T47D (cell line): Measurements from ENCODE around the gene ICE1.
"Not testable (repeated sequence)": the region's sequence is repeated elsewhere in the genome, so short reads cannot be mapped to it uniquely, and the experiment has no call there.

Experiments
- DNase-seq, 2 experiments: peaks; one replicate each; pipeline versions ENCODE4 v3.0.0 to v3.0.0-alpha.2; 2011 to 2012; ENCODE audit warnings: low read depth in 1 of 2, low spot score in 1 of 2
- JUND ChIP-seq: IDR thresholded peaks from 2 replicates; pipeline ENCODE4 v1.6.1; 2012; ENCODE audit warnings: low read depth
- in situ Hi-C: cut with HindIII; loops from 2 replicates; pipeline ENCODE4 v1.10.0; 2016; ENCODE audit warnings: low sequenced_read_pairs, low pct_unique_long_range_greater_than_20kb

The ICE1 gene

DNA sequence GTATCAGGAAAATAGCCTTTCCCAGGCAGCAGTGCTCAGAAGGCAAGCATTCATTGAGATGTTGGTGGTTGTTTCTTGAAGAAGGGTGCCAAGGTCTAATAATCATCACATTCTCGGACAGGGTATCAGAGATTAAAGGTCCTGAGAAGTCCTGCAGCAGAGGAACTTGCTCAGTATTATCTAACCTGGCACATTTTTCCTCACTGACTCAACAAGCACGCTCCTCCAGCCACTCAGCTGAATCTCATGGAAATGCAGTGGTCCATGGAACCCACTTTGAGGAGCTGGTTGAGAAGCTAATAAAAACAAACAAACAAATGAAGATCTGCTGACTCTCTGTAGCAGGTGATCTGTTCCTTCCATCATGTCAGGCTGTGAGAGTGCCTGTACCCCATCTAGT, 35.3 kb upstream of the ICE1 start:
- DNase-seq = no peak
- no peak for TF ChIP-seq JUND
- in situ Hi-C loops = no loop called here

DNA sequence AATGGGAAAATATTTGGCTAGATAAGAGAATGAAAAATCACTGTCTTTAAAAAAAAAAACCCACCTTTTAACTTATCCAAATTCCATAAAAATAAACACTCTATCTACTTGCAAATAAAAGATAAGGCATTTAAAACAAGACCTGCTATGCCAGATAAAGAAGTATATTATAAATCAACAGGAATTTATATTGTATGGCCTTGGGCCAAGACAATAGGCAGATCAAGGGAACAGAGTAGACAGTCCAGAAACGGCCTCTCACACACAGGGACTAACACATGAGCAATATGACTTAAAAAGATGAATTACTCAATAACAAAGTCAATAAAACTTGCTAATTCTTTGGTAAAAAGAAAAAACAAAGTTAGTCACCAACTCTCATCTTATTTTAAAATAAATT, 34.7 kb upstream of the ICE1 start:
- no peak for DNase-seq
- no peak for TF ChIP-seq JUND
- in situ Hi-C loops = no loop called here

DNA sequence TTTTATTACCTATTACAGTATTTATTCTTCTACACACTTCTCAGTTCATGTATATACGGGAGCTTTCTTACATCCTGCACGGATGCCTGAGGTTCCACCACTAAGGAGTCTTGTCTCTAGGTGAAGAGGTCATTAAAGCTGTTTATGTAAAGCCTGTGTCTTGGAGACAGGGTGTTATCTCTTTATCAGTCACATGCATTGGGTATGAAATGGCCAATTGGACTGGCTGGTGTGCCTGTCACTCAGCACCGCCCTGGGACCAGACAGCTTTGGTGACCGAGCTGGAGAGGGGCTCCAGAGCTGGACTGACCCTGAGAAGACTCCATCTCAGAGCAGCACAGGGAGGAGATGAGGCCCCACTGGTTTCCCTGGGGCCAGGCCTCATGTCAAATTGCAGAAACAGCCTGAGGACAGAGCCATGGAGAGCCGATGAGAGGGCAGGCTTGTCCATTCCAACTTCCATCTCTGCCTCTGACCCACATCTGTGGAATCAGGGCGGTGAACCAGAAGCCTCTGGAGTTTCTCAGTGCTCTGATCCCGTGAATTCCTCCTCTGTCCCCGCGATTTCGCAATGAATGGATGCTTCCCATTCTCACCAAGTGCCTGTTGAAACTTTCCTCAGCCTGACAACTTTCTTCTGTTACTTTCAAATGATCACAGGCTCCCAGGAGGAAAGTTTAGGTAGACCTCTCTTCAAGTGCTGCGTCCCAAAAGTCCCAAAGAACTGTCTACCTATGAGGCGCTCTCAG, 32.2 kb upstream of the ICE1 start:
- in situ Hi-C loops, DNase-seq: not testable (repeated sequence)

DNA sequence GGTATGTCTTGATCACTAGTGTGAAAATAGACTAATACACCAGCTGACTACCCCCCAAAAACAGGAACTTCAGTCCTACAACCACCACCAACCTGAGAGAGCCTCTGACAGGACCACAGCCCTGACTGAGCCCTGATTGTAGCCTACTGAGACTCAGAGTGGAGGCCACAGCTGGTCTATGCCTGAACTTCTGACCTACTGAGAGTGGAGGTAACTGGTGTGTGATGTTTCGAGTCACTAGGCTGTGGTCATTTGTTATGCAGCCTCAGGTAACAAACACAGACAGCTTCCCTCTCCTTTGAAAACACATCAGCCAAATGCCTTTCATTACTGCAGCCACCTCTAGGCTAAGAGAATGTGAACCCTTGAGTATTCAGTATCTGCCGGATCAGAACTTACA, 30.0 kb upstream of the ICE1 start:
- in situ Hi-C loops, DNase-seq: not testable (repeated sequence)

DNA sequence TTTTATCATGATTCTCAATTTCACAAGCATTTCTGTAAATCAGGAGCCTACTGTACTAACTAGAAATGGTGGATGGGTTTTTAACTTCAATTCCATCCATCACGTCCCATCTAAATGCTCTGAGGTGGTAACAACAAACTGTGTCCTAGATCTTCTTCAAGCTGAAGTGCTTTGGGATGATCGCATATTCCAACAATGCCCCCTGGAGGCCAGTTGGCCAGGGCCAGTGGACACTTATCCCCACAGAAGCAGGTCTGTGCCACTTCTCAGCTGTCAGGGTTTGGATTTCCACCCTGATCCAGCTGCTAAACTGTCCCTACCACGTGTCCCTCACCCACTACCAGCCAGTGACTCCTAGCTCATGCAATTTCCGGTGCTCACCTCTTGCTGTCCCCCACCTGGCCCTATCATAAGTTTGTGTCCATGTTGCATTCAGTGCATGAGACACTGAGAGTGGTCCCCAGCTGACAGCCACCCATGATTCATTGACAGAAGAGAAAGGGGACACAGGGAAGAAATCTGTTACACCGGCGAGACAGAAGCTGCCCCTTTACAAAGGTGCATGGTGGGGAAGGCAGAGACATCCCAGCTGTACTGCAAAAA, 28.0 kb upstream of the ICE1 start:
- peak in 1 of 2 experiments; percentile 64 for DNase-seq
- in situ Hi-C loops = not testable (repeated sequence)

DNA sequence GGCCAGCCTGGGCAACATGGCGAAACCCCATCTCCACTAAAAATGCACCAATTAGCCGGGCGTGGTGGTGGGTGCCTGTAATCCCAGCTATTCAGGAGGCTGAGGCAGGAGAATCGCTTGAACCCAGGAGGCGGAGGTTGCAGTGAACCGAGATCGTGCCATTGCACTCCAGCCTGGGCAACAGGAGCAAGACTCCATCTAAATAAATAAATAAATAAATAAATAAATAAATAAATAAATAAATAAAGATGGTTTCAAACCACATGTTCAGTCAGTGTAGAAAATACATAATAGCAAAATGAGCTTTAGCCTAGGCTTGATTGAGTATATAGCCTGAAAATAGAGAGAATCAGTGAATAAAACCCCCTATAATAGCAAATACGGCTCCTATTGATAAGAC, 27.4 kb upstream of the ICE1 start:
- DNase-seq, in situ Hi-C loops: not testable (repeated sequence)

DNA sequence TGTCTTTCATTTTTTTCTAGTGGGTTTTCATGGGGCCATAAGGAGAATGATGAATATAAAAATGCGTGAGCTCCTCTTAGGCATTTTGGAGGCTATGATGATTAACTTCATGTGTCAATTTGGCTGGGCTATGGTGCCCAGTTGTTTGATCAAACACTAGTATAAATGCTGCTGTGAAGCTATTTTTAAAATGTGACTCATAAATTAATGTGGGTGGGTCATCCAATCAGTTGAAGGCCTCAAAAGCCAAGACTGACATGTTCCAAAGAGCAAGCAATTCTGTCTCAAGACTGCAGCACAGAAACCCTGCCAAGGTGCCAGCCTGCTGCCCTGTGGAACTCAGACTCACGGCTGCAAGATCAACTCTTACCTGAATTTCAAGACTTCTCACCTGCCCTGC, 24.4 kb upstream of the ICE1 start:
- in situ Hi-C loops = no loop called here
- no peak for TF ChIP-seq JUND
- DNase-seq = no peak

DNA sequence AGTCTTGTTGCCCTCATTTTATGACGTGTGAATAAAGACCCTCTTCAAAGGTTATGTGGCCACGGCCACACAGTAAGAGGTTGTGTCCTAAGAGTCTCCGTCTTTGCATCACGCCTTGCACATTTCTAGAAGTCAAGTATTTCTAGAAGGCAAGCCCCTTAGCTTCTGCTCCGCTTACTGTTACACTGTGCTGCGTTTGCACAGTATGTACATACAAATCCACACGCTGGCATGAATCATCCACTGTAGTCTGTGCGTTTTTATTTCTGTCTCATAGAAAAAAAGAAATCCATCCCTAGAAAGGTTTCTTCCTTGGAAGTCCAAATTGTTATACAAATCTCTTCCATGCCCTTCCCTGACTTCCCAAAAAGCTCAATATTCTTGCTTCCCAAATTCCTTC, 21.4 kb upstream of the ICE1 start:
- in situ Hi-C loops = no loop called here
- no peak for TF ChIP-seq JUND
- DNase-seq = no peak

DNA sequence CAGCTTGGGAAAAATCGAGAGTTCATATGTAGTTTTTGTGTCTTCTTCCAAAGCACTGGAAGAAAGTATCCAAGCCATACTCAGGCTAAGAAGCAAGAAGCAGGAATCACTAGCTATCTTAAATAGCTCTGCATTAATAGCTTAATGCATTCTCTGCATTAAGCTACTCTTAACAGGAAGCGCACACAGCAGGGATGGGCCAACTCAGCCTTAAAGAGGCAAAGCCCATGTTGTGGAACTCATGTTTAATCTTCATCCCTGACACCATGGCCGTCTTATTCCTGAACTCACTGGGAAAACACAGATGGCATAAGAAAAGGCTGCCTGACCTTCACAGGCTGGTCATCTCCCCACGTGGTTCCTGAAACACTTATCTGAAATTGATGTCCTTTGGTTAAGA, 18.7 kb upstream of the ICE1 start:
- TF ChIP-seq JUND = no peak
- DNase-seq = no peak
- in situ Hi-C loops = no loop called here

DNA sequence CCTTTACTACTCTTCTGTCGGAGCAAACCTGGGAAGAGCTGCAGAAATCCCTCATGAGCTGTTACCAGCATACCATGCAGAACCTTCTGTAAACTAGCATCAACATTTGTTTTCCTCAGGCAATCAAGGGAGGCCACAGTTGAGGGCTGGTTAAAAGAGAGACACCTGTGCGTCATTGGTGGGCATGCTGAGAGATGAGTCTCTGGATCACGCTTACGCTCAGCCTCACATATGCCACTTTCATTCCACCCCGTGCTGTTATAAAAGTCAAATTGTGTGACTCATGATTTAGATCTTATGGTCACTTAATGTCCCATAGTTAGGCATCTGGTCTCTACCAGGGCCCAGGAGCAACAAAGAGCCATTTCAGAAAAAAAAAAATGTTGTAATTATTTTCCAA, 18.1 kb upstream of the ICE1 start:
- TF ChIP-seq JUND = no peak
- in situ Hi-C loops = no loop called here
- no peak for DNase-seq

DNA sequence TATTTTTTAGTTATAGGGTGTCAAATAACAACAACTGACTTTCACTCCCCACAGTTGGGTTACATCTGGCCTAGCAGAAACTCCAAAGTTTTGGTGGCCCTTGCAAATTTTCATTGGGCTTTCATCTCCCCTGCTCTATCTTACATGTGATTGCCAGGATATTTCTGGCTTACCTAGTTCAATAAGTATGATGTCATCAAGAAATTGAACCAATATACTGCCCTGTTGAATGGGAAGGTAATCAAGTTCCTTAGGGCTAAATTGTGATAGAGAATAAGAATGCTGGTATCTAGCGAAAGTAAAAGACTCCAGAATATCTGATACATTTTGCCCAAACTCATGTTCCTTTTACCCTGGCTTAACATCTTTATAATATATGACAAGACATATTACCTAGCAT, 17.0 kb upstream of the ICE1 start:
- no peak for DNase-seq
- no peak for TF ChIP-seq JUND
- in situ Hi-C loops = no loop called here

DNA sequence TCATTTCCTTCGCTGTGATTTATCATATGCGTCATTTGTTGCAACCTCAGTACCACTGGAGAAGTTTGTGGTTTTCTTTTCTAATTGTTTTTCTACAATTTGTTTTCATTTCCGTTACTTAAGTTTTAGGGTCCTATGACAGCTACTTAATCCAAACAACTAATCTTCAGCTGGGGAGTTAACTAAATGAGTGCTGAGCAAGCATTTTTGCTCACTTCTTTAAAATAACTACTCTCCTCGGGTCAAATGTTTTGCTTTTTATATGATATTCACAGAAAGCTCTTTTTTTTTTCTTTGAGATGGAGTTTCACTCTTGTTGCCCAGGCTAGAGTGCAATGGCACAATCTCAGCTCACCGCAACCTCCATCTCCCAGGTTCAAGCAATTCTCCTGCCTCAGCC, 14.6 kb upstream of the ICE1 start:
- no peak for TF ChIP-seq JUND
- in situ Hi-C loops = no loop called here
- DNase-seq = no peak

DNA sequence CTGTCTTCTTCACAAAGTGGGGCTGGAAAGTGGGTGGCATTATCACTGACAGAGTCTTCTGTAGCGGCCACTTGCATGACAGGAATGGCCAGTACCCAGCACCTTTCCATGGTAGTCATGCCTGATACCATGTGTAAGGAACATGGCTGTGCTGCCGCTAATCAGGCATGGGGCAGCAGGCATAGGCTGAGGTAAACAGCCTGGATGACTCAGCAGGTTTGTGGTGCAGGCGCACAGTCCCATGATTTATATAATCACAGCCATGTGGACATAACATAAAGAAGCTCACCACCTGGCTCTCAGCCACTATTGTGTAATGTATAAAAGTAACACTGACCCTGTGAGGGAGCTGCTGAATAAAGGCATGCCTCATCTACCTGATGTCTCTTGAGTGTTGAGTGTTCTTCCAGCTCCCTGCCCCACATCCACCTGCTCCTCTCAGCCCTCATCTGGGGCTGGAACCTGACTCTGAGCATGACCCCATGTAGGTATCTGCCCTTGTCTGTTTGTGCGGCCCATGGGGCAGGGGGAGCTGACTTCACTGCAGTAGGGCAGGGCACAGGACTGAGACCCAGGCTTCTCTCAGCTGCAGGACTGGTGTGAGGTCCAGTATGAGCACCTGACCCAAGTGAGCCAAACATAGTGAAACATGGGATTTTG, 13.2 kb upstream of the ICE1 start:
- in situ Hi-C loops = no loop called here
- no peak for TF ChIP-seq JUND
- peak in 1 of 2 experiments; percentile 44 for DNase-seq

DNA sequence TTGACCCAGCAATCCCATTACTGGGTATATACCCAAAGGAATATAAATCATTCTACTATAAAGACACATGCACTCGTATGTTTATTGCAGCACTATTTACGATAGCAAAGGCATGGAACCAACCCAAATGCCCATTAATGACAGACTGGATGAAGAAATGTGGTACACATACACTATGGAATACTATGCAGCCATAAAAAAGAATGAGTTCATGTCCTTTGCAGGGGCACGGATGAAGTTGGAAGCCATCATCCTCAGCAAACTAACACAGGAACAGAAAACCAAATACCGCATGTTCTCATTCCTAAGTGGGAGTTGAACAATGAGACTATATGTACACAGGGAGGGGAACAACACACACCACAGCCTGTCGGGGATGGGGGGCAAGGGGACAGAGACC, 8.6 kb upstream of the ICE1 start:
- DNase-seq, in situ Hi-C loops: not testable (repeated sequence)
